HG03097 (cell line): ENCODE data around the gene DDX51.

ENCODE experiments used
- ATAC-seq: cut with Tn5 transposase; IDR thresholded peaks from one replicate; pipeline ENCODE4 v1.9.1; 2021; ENCODE audit not compliant: unreplicated experiment, low FRiP score

DDX51 gene

GRCh38 chr12:132167611-132168310 is 23.6 kb upstream of the DDX51 start:
- no peak for ATAC-seq

DNA sequence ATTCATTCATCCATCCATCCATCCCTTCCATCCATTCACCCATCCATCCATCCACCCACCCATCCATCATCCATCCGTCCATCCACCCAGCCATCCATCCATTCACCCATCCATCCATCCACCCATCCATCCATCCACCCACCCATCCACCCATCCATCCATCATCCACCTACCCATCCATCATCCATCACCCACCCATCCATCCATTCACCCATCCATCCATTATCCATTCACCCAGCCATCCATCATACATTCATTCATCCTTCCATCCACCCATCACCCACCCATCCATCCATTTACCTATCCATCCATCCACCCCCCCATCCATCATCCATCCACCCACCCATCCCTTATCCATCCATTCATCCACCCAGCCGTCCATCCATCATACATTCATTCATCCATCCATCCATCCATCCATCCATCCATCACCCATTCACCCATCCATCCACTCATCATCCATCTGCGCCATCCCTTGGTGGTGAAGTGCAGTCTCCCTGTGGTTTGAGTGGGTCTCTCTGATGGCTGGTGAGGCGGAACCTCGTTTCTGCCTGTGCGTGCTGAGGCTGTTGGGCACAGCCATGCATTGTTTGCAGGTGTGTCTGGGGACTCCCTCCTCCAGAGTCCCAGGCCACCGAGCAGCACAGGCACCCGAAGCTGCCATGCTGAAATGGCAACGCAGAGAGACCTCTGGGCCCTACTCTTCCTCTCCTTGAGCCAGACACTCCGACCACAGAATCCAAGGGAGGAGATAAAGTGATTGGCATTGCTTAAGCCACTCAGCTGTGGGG is 22.9 kb upstream of the DDX51 start:
- ATAC-seq = no peak

GRCh38 chr12:132166093-132166492 is 22.0 kb upstream of the DDX51 start:
- ATAC-seq = no peak

DNA sequence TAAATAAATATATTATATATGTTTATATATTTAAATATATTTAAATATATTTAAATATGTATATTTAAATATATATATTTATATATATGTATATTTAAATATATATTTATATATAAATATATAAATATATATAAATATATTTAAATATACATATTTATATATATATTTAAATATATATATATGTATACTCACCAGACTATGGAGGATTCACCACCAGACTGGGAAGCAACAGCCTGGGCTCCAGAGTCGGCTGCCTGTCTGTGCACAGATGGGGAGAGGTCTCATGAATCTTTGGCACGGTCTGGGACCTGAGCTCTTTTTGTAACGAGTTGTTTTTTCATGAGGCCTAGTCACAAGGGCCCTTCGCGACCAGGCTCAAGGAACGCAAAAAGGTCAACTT is 21.5 kb upstream of the DDX51 start:
- ATAC-seq = no peak

- ATAC-seq = no peak
Measured at GRCh38 chr12:132164426-132164825, 20.3 kb upstream of the DDX51 start.

DNA sequence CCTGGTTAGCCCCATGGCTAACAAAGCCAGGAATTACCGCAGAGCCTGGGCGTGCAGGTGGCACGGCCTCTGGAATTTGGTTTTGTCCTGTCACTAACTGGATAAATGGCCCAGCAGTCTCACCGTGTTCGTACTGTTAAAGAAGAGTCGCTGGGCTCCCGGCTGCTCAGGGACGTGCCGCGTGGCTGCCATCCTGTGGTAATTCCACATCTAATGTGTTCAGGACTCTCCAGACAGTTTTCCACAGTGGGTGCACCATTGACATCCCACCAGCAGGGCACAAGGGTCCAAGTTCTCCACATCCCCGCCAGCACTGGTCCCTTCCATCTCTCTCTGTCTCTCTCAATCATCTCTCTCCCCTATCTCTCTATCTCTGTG is 19.8 kb upstream of the DDX51 start:
- no peak for ATAC-seq

DNA sequence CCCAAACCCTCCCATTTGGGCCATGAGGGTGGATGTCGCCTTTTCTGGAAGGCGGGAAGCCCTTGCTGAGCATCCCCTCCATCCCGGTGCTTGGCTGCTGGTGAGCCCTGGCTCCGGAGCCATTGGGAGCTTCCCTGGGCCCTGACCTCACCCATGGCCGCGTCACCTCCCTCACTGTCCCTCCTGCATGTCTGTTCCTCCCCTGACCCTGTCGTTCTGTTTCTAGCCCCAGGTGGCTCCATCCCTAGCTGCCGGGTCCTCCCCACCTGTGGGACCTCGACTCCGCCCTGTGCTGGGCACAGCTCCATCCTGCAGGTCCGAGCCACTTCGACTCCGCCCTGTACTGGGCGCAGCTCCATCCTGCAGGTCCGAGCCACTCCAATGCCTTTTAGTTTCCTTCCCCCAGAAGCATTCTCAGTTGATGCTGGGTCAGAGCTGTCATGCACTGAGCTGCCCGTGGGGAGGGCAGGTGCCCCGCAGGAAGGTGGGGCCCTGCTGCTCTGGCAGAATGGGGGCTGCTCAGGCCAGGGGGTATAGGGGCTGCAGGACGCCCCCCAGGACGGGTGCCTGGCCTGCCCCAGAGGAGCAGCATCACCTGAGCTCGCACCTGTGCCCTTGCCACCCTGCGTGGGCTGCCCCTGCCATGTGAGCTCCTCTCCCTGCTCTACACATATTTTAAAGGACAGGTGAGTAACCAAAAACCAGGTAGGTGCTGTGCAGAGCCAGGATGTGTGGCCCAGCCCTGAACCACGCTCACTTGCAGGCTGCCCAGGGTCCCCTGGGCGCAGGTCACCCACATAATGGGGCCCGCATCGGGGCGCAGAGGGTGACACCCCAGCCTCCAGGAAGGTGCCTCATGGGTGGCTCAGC is 19.2 kb upstream of the DDX51 start:
- no peak for ATAC-seq

- ATAC-seq = no peak
Measured at GRCh38 chr12:132162508-132163031, 18.5 kb upstream of the DDX51 start.

- ATAC-seq = no peak
Measured at GRCh38 chr12:132161796-132162507, 17.8 kb upstream of the DDX51 start.

DNA sequence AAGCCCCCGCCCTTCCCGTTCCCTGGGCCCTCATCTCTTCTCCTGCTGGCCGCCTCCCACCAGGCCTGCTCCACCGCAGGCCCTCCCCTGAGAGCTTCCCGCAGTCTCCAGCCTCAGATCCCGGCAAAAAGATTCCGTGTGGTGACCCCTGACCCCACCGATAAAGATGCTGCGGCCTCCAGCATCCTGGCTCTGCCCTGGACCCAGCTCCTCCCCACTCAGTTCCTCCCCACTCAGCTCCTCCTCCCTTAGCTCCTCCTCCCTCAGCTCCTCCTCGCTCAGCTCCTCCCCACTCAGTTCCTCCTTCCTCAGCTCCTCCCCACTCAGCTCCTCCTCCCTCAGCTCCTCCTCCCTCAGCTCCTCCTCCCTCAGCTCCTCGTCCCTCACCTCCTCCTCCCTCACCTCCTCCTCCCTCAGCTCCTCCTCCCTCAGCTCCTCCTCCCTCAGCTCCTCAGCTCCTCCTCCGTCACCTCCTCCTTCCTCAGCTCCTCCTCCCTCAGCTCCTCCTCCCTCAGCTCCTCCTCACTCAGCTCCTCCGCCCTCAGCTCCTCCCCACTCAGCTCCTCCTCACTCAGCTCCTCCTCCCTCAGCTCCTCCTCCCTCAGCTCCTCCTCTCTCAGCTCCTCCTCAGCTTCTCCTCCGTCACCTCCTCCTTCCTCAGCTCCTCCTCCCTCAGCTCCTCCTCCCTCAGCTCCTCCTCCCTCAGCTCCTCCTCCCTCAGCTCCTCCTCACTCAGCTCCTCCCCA is 17.1 kb upstream of the DDX51 start:
- no peak for ATAC-seq

DNA sequence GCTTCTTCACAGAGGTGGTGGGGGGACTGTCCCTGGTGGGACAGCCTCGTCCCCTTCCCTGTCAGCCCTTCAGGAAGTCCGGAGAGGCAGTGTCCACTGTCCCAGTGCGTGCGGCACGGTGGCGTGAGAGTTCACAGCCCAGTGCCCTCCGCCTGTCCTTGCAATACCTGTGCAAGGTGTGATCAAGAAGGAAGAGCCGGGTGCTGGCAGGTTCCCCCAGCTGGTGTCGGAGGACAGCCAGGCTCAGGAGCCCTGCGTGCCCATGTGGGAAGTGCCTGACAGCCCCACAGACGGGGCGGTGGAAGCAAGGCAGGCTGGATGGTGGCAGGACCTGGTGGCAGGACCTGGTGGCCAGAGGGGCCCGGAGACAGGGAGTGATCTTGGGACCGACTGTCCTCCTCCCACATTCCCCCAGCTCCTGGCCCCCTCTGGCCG is 16.5 kb upstream of the DDX51 start:
- no peak for ATAC-seq

DNA sequence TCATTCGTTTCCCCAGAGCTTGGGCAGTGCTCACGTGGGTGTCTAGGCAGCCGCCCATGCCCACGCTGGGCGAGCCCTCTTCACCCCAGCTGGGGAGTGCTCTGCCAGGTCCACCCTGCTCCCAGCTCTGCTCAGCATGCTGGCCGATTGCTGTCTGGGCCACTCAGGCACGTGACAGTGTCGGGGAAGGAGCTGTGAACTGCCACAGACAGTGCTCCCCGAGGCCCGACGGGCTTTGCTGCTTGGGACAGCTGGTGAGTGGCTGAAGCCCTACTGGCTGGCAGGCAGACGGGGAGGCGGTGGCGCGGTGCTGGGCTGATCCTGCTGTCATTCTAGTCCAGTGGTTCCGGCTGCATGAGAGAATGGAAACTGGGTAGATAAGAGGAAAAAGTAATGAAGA is 15.9 kb upstream of the DDX51 start:
- no peak for ATAC-seq

DNA sequence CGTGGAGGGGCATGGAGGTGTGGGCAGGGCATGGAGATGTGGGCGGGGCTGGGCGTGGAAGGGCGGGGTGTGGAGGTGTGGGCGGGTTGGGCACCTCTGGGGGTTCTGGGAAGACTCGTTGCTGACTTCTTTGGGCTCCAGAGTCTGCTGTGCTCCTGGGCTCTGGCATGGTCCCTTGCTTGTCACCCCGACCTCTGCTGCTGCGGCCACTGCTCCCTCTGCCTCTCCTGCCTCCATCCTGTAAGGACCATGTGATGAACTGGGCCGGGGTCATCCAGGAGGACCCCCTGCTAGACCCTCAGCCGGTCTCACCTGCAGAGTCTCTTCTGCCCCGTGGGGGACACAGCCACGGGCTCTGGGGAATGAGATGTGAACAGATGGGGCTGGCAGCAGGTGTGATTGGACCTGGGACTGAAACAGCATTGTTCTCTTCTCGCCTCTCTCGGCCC is 15.5 kb upstream of the DDX51 start:
- no peak for ATAC-seq

DNA sequence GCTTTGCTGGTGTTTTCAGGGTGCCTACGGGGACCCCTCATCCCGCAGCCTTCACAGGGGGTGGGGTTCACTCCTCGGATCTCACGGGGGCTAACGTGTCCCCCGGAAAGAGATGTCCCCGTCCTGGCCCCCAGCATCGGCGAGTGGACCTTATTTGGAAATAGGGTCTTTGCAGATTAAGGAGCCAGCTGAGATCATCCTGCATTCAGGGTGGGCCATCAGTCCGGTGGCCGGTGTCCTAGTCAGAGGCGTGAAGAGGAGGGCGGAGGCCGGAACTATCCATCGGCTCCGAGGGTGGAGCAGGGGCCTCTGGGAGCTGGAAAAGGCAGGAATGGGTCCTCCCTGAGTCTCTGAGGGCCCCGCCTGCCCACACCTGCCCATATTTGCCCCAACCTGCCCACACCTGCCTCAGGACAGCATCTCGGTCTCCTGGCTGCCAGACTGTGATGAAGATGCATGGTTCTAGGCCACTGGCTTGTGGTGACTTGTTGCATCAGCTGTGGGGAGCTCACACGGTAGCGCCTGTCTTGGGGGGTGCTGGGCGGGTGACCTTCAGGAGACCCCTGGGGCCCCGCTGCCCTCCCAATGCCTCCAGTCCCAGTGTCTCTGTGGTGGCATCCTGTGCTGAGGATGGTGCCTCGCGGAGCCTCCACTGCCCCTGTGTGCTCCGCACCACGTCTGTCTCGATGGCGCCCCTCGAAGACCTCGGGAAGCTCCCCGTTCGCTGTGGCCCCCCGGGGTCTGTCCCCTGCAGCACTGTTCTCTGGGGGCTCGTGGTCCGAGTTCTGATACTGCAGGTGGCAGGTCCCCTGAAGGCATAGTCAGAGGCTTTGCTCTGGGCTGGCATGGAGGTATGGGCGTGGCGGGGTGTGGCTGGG is 14.8 kb upstream of the DDX51 start:
- no peak for ATAC-seq

- ATAC-seq = no peak
Measured at GRCh38 chr12:132157733-132158409, 13.8 kb upstream of the DDX51 start.

GRCh38 chr12:132156573-132157325 is 12.6 kb upstream of the DDX51 start:
- ATAC-seq = no peak

- ATAC-seq = no peak
Measured at GRCh38 chr12:132155771-132156572, 11.9 kb upstream of the DDX51 start.
